NCI-H1048 (cell line): ENCODE data around the gene DNAJC1.
"Not testable (repeated sequence)": the region's sequence is repeated elsewhere in the genome, so short reads cannot be mapped to it uniquely, and the experiment has no call there.

Source experiments
- DNase-seq: peaks from one replicate; lab custom pipeline; 2025; lab: John Stamatoyannopoulos, UW

DNAJC1 gene

GRCh38 chr10:21726601-21727225 is 276.8 kb downstream of the DNAJC1 start:
- DNase-seq, result no peak

DNA sequence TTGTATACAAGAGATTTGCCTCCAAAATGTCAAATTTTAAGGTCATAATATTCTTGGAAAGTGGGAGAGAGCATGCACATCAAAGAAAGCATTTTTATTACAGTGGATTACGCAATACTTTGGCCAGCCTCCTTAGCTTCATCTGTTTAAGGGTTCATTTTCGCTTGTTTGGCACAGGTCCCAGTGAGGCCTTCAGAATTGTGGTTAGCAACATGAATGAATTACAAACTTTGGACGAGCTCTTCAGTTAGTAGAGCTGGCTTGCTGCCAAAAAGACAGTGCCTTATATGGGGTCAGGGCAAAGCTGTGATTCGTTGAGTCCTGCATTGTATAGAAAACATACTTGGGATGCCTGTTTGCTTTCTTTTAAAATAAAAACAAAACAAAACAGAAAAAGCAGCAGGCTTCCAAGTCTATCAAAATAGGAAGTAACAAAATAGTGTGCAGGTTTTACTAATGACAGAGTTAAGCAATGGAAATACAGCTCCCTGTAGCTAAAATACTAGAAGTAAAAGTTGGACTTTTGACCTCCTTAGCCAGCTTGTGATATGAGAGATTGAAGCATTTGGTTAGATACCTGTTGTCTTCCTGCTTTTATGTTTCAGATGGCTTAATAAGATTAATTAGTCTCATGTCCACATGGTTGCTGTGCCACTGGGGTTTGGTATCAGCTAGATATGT is 278.7 kb downstream of the DNAJC1 start:
- DNase-seq, result peak; percentile 89

- DNase-seq, result no peak
Measured at GRCh38 chr10:21724020-21724589, 279.4 kb downstream of the DNAJC1 start.

GRCh38 chr10:21722209-21722608 is 281.3 kb downstream of the DNAJC1 start:
- no peak for DNase-seq

DNA sequence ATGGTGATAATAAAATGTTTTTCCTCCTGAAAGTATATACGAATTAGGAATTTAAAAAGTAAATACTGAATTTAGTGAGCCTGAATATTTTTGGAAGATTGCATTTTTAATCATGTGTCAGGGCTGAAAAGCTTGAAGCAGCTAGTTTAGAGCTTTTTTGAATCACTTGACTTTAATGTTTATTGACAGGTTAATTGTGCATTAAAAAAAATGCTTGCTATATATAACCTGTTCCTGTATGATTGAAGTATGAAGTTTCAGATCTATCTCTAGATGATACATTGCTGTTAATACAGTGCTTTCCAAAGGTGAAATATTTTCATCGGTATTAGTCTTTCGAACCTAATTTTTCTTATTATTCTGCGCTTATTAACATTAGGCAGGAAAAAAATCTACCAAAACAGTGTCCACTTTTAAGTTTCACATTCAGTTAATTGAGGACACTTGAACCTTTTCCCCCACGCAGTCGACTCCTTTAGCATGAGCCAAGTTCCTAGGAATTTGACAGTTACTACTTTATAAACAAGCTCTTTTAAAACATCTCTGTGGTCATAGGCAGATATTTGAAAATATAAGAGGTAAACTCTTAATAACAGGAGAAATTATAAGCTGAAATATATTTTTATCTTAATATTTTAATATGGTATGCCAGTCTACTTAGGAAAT is 282.4 kb downstream of the DNAJC1 start:
- no peak for DNase-seq

- no peak for DNase-seq
Measured at GRCh38 chr10:21720090-21720489, 283.4 kb downstream of the DNAJC1 start.

DNA sequence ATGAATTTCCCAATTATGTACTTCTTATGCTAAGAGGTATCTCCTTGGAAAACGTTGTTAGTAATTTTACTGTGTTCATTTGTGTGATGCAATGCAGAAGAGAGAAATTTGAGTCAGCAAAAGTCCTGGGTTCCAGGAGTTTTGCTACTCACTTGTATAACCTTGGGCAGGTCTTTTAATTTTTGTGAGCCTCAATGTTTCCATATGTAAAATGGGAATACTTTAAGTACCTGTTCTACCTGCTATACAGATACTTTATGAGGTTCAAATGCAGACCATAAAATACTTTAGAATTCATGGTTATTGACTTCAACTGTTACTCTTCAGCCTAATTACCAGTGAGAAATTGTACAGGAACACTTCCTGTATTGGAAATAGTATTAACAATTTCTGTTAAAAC is 284.0 kb downstream of the DNAJC1 start:
- DNase-seq, result no peak

DNA sequence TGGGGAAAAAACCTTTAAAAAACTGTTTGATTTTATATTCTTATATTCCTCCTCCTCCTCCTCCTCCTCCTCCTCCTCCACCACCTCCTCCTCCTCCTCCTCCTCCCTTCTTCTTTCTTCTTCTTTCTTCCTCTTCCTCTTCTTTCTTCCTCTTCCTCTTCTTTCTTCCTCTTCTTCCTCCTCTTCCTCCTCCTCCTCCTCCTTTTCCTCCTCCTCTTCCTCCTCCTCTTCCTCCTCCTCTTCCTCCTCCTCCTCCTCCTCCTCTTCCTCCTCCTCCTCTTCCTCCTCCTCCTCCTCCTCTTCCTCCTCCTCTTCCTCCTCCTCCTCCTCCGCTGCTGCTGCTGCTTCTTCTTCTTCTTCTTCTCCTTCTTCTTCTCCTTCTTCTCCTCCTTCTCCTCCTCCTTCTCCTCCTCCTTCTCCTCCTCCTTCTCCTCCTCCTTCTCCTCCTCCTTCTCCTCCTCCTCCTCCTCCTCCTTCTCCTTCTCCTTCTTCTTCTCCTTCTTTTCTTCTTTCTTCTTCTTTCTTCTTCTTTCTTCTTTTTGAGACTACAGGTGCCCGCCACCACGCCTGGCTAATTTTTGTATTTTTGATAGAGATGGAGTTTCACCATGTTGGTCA is 286.0 kb downstream of the DNAJC1 start:
- not testable (repeated sequence) for DNase-seq

- DNase-seq, result peak; percentile 42
Measured at GRCh38 chr10:21715531-21716195, 287.9 kb downstream of the DNAJC1 start.

- DNase-seq, result no peak
Measured at GRCh38 chr10:21712975-21713374, 290.6 kb downstream of the DNAJC1 start.

- no peak for DNase-seq
Measured at GRCh38 chr10:21707498-21707897, 296.0 kb downstream of the DNAJC1 start.
